ENCODE results near the gene SUFU. TPM values are rescaled to one million over a fixed set of nuclear protein-coding genes. Genes with fewer than 3 reads are reported as not detected.
"Not testable (repeated sequence)": the region's sequence is repeated elsewhere in the genome, so short reads cannot be mapped to it uniquely, and the experiment has no call there.

SUFU gene
- total RNA-seq, 1 donor = 3.6 TPM

GRCh38 chr10:102665904-102666509, 162.2 kb downstream of the SUFU start:
- TF ChIP-seq CTCF (IDR thresholded peaks at IDR 0.05; ENCODE audit: extremely low read depth, low read depth, low read length) = no peak
- no peak overlapping the region for H3K4me3 ChIP-seq (ENCODE audit: insufficient read depth, low read length)
- H3K9me3 ChIP-seq (ENCODE audit: low read depth, low read length) = no peaks in the 10 kb centered on the region
- H3K27me3 ChIP-seq (ENCODE audit: insufficient read depth, low read length) = no peaks in the 10 kb centered on the region
- H4K20me1 ChIP-seq (ENCODE audit: insufficient read depth, low read length) = no peaks in the 10 kb centered on the region
- no peak overlapping the region for H3K27ac ChIP-seq (ENCODE audit: low read depth, low read length)
- no peaks in the 10 kb centered on the region for H3K36me3 ChIP-seq (ENCODE audit: insufficient read depth, low read length)
- no peak overlapping the region for H2AFZ ChIP-seq (ENCODE audit: low read length)
- H3K79me2 ChIP-seq (ENCODE audit: insufficient read depth, low read length) = no peaks in the 10 kb centered on the region
- peaks cover 4% of the 10 kb centered on the region for H3K4me1 ChIP-seq (ENCODE audit: insufficient read depth, low read length)
- peak; percentile 63 for DNase-seq (ENCODE audit: insufficient read length, low spot score, missing footprints)
- H3K4me2 ChIP-seq (ENCODE audit: insufficient read depth, low read length) = no peak overlapping the region

GRCh38 chr10:102667411-102667810, 163.6 kb downstream of the SUFU start:
- H3K27ac ChIP-seq (ENCODE audit: low read depth, low read length); DNase-seq (ENCODE audit: insufficient read length, low spot score, missing footprints); H3K4me1 ChIP-seq (ENCODE audit: insufficient read depth, low read length); H3K4me2 ChIP-seq (ENCODE audit: insufficient read depth, low read length); H3K79me2 ChIP-seq (ENCODE audit: insufficient read depth, low read length); H3K27me3 ChIP-seq (ENCODE audit: insufficient read depth, low read length); H4K20me1 ChIP-seq (ENCODE audit: insufficient read depth, low read length); H3K9me3 ChIP-seq (ENCODE audit: low read depth, low read length); H3K4me3 ChIP-seq (ENCODE audit: insufficient read depth, low read length); H2AFZ ChIP-seq (ENCODE audit: low read length); H3K36me3 ChIP-seq (ENCODE audit: insufficient read depth, low read length): not testable (repeated sequence)

- DNase-seq (ENCODE audit: insufficient read length, low spot score, missing footprints) = peak; percentile 58
- Histone ChIP-seq H3K9me3 (ENCODE audit: low read depth, low read length) (no peaks in the 10 kb centered on the region), H4K20me1 (ENCODE audit: insufficient read depth, low read length) (no peaks in the 10 kb centered on the region), H2AFZ (ENCODE audit: low read length) (no peak overlapping the region), H3K4me3 (ENCODE audit: insufficient read depth, low read length) (no peak overlapping the region), H3K27ac (ENCODE audit: low read depth, low read length) (no peak overlapping the region), H3K79me2 (ENCODE audit: insufficient read depth, low read length) (no peaks in the 10 kb centered on the region), H3K4me2 (ENCODE audit: insufficient read depth, low read length) (no peak overlapping the region), H3K27me3 (ENCODE audit: insufficient read depth, low read length) (no peaks in the 10 kb centered on the region), H3K4me1 (ENCODE audit: insufficient read depth, low read length) (peaks cover 4% of the 10 kb centered on the region), H3K36me3 (ENCODE audit: insufficient read depth, low read length) (no peaks in the 10 kb centered on the region)
- TF ChIP-seq CTCF (IDR thresholded peaks at IDR 0.05; ENCODE audit: extremely low read depth, low read depth, low read length) = no peak
These were observed 164.7 kb downstream of the SUFU start for GRCh38 chr10:102668326-102669107.

GRCh38 chr10:102669206-102670064, 165.7 kb downstream of the SUFU start:
- TF ChIP-seq CTCF (IDR thresholded peaks at IDR 0.05; ENCODE audit: extremely low read depth, low read depth, low read length) = peak; percentile 57
- Histone ChIP-seq H3K27me3 (ENCODE audit: insufficient read depth, low read length) (no peaks in the 10 kb centered on the region), H2AFZ (ENCODE audit: low read length) (no peak overlapping the region), H3K27ac (ENCODE audit: low read depth, low read length) (no peak overlapping the region), H3K4me3 (ENCODE audit: insufficient read depth, low read length) (no peak overlapping the region), H3K4me1 (ENCODE audit: insufficient read depth, low read length) (peaks cover 13% of the 10 kb centered on the region), H3K9me3 (ENCODE audit: low read depth, low read length) (no peaks in the 10 kb centered on the region), H4K20me1 (ENCODE audit: insufficient read depth, low read length) (no peaks in the 10 kb centered on the region), H3K4me2 (ENCODE audit: insufficient read depth, low read length) (no peak overlapping the region), H3K79me2 (ENCODE audit: insufficient read depth, low read length) (no peaks in the 10 kb centered on the region), H3K36me3 (ENCODE audit: insufficient read depth, low read length) (no peaks in the 10 kb centered on the region)
- peak; percentile 85 for DNase-seq (ENCODE audit: insufficient read length, low spot score, missing footprints)

All from osteoblast (primary cell).